ENCODE measurements around the gene EPHB1.

DNA sequence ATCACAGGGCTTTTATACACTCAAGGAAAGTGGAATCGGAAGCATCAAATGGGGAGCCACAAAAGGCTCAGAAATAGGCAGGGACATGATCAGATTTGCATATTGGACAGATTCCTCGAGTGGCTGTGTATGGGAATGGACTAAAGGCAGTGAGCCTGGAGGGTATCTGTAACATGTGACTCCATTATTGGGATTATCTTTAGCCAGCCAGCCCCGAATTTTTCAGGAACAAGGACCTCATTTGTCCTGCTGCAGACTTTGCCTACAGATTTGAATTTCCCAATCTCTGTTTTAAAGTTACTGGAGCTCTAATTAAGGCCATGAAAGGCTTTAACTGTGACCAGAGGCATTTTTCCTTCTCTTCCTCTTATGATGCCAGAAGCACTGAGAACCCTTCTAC lies 26.9 kb upstream of the EPHB1 start:
- TF ChIP-seq, protein P1, sequence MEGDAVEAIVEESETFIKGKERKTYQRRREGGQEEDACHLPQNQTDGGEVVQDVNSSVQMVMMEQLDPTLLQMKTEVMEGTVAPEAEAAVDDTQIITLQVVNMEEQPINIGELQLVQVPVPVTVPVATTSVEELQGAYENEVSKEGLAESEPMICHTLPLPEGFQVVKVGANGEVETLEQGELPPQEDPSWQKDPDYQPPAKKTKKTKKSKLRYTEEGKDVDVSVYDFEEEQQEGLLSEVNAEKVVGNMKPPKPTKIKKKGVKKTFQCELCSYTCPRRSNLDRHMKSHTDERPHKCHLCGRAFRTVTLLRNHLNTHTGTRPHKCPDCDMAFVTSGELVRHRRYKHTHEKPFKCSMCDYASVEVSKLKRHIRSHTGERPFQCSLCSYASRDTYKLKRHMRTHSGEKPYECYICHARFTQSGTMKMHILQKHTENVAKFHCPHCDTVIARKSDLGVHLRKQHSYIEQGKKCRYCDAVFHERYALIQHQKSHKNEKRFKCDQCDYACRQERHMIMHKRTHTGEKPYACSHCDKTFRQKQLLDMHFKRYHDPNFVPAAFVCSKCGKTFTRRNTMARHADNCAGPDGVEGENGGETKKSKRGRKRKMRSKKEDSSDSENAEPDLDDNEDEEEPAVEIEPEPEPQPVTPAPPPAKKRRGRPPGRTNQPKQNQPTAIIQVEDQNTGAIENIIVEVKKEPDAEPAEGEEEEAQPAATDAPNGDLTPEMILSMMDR (IDR thresholded peaks at IDR 0.05) = no peak
- no peak for TF ChIP-seq POLR2A (IDR thresholded peaks at IDR 0.05)

Measured in esophagus squamous epithelium (tissue), 4 donors.